ENCODE results near the gene LYZL4. TPM values are rescaled to one million over a fixed set of nuclear protein-coding genes. Genes with fewer than 3 reads are reported as not detected.

Gene LYZL4
- total RNA-seq, 3 donors from 2014 or later, result not detected

DNA sequence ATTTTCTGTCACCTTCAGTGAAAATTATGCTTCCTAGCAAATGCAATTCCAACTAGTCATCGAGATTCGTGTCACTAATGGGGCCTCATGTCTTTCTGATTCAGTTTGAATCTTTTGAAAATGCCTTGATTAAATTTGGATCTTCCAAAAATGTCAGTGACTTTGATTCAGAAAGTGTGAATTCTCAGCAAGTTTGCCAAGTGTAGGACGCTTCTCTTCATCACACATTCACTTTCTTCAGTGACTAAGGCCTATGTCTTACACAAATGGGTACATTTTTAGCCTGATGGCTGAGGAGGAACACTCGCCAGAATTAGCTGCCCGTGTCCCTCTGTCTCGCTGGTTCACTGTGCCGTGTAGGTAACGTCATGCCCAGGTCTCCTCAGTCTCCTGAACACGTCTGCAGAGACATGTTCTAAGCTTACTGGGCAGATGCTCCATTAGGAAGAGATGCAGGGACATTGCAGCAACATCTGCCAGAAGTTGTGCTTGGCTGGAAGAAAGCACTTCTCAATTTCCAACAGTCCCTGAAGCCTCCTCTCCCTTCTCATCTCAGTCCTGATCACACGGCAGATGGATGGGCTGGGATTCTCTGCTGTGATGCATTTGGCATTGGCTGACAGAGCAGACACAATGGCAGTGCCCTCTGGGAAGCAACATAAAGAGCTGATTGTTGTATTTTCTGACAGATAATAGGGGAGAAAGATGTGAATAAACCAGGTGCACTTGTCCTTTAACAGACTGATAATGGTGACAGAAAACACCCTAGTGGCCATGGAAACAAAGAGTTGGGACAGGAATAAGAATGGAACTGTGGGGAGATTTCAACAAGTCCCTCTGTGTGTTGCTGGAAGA is 29.1 kb upstream of the LYZL4 start:
- H3K4me1 Mint-ChIP-seq (ENCODE audit: low read depth), result no peaks in the 10 kb centered on the region
- H3K36me3 Mint-ChIP-seq (ENCODE audit: insufficient read depth), result no peaks in the 10 kb centered on the region
- H3K9me3 Mint-ChIP-seq, result no peaks in the 10 kb centered on the region
- no peak overlapping the region for H3K4me3 Mint-ChIP-seq
- peaks cover 3% of the 10 kb centered on the region for H3K27me3 Mint-ChIP-seq (ENCODE audit: low read depth)
- ATAC-seq (no peak), DNase-seq (no peak)

DNA sequence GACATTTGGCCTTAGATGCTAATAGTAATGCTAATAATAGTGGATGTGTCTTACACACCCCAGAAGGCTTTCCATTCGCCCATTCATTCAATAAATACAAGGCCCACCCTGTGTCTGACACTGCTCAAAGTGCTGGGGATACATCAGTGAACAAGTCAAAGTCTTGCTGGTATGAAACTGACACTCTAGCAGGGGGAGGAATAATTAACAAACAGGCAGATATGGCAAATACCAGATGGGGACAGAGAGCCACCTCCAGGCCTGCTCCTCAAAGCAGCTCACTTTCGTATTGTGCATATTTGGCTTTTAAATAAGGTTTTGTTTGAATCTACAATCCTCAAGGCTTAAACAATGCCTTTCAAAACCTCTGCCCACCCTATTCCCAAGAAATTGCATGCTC is 28.3 kb upstream of the LYZL4 start:
- H3K9me3 Mint-ChIP-seq, result no peaks in the 10 kb centered on the region
- no peak for ATAC-seq
- no peak overlapping the region for H3K4me3 Mint-ChIP-seq
- no peak for DNase-seq
- peaks cover 3% of the 10 kb centered on the region for H3K27me3 Mint-ChIP-seq (ENCODE audit: low read depth)
- H3K36me3 Mint-ChIP-seq (ENCODE audit: insufficient read depth), result no peaks in the 10 kb centered on the region
- H3K4me1 Mint-ChIP-seq (ENCODE audit: low read depth), result no peaks in the 10 kb centered on the region

DNA sequence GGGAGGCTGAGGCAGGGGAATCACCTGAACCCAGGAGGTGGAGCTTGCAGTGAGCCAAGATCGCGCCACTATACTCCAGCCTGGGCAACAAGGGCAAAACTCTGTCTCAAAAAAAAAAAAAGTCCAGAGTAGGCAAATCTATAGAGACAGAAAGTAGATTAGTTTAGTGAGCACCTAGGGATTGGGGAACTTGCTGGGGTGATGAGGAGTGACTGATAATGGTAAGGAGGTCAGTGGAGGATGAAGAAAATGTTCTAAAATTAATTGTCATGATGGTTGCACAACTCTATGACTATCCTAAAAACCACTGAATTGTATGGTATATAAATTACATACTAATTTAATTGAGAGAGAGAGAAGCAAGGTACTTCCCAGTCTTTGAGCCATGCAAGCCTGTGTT is 27.8 kb upstream of the LYZL4 start:
- ATAC-seq (no peak), DNase-seq (no peak)
- Mint-ChIP-seq H3K4me3 (no peak overlapping the region), H3K4me1 (ENCODE audit: low read depth) (no peaks in the 10 kb centered on the region), H3K9me3 (no peaks in the 10 kb centered on the region), H3K36me3 (ENCODE audit: insufficient read depth) (no peaks in the 10 kb centered on the region), H3K27me3 (ENCODE audit: low read depth) (peaks cover 3% of the 10 kb centered on the region)

DNA sequence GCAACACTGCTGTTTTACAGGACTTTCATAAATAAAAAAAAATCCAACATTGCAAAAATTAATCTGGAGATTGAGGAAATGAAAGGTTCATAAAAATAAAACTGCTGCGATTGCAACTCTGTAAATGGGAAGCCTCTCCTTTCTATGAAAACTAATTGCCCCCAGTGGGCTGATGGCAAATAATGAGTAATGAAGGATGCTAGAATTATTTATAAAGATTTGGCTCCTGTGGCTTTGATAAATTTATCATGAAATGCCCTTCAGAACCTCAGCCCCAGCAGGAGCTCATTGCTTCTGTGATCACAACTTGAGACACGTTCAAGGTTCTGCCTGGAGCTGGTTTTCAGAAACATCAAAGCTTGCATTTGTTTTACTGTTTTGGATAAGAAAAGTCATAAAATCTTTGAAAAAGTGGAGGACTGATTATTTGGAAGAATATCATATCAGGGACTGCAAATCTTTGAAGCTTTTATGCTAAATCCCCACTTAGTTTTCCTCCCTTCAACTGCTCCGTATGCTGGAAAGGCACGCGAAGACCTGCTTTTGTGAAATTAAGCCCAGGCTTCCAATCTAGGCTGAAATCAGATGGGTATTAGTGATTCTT is 24.5 kb upstream of the LYZL4 start:
- peaks cover 10% of the 10 kb centered on the region for H3K27me3 Mint-ChIP-seq (ENCODE audit: low read depth)
- H3K36me3 Mint-ChIP-seq (ENCODE audit: insufficient read depth), result peaks cover 3% of the 10 kb centered on the region
- H3K4me1 Mint-ChIP-seq (ENCODE audit: low read depth), result no peaks in the 10 kb centered on the region
- no peak overlapping the region for H3K4me3 Mint-ChIP-seq
- H3K9me3 Mint-ChIP-seq, result peaks cover 13% of the 10 kb centered on the region
- no peak for ATAC-seq
- no peak for DNase-seq

DNA sequence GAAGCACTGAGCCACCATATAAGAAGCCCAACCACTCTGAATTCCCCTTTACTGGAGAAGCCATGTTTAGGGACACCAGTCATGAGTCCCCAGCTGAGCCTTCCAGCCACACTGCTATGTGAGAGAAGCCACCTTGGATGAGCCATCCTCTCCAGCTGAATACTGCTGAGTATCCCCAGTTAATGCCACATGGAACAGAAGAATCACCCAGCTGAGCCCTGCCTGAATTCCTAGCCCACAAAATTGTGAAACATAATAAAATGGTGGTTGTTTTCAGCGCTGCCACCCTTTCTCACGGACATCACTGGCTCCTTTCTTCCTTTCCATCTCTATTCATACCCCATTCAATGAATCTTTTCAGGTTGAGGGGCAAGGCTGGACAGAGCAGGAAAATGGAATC is 22.1 kb upstream of the LYZL4 start:
- no peak for ATAC-seq

DNA sequence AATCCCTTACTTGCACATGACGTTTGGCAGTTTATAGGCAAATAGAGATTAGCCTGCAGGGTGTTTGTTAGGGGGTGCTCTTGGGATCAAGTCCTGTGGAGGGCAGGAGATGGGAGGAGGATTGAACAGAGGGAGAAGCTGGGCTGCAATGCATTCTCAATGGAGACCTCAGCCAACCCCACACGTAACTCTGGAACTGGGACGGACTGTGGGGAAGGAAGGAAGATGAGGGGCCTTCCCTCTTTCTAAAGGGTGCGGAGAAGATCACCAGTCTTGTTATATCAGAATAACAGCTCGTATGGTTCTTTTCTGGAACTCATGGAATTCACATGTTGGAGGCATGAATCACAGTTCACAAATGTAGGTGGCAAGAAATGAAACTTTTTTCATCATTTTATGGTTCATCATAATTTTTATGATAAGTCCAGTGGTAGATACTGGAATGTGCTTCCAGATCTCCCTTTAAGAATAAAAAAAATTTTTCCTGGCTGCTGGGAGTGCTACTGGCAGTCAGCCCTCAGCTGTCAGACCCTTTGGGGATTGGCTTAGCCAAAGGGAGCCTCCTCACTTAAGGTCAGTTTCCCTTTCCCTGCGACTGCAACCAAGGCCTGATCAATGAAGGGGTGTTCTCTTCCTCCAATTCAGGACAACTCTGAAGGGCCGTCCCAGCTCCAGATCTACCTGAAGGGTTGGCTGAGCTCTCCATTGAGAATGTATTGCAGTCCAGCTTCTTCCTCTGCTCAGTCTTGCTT is 20.5 kb upstream of the LYZL4 start:
- Mint-ChIP-seq H3K4me1 (ENCODE audit: low read depth) (no peaks in the 10 kb centered on the region), H3K4me3 (no peak overlapping the region), H3K9me3 (peaks cover 13% of the 10 kb centered on the region), H3K27me3 (ENCODE audit: low read depth) (peaks cover 16% of the 10 kb centered on the region), H3K36me3 (ENCODE audit: insufficient read depth) (peaks cover 3% of the 10 kb centered on the region)
- ATAC-seq (no peak), DNase-seq (no peak)

More for the DNA sequence above, 22.1 kb upstream of the LYZL4 start:
- Mint-ChIP-seq H3K4me3 (no peak overlapping the region), H3K27me3 (ENCODE audit: low read depth) (peaks cover 13% of the 10 kb centered on the region), H3K9me3 (peaks cover 13% of the 10 kb centered on the region), H3K36me3 (ENCODE audit: insufficient read depth) (peaks cover 3% of the 10 kb centered on the region), H3K4me1 (ENCODE audit: low read depth) (no peaks in the 10 kb centered on the region)
- DNase-seq, result no peak

DNA sequence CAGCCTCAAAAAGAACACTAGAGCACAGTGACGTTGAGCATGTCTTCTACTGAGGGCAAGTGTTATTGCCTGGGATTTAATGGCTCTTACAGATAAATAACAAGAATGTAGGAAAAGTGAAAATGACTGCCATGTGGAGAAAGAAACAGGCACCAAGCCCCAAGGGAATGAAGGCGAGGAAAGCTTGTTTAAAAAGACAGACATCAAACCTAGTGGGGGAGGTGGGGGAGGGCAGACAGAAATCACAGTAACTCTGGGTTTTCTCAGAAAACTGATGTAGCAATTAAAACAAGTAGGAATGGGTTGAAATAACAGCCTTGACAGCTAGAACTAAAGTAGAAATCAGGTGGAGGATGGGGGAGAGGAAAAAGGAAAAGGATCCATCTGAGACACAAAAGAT is 18.4 kb upstream of the LYZL4 start:
- Mint-ChIP-seq H3K4me1 (ENCODE audit: low read depth) (no peaks in the 10 kb centered on the region), H3K4me3 (no peak overlapping the region), H3K9me3 (peaks cover 13% of the 10 kb centered on the region), H3K36me3 (ENCODE audit: insufficient read depth) (peaks cover 3% of the 10 kb centered on the region), H3K27me3 (ENCODE audit: low read depth) (peaks cover 18% of the 10 kb centered on the region)
- DNase-seq, result no peak
- no peak for ATAC-seq

DNA sequence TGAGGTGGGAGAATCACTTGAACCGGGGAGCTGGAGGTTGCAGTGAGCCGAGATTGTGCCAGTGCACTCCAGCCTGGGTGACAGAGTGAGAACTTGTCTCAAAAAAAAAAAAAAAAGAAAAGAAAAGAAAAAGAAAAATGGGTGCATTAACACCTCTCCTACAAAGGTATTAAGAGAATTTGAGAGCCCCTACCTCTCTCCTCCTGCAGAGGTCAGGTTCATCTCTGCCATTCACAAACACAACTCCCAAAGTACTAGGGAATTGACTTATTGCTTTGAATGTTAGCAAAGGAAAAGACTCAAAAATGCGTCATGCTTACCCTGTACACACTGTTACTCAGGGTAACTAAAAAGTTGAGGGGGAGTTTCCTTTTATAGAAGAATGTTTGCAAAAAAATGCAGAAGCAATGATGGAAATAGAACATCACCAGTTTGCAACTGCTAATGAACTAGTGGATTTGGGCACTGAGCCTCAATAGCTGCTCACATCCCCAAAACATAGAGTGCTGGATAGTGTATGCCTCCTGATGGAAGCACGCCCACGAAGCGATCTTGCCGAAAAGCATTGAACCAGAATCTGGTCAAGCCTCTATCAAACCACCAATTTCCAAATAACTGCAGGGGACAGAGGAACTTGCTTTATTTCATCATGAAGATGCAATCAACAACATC is 15.5 kb upstream of the LYZL4 start:
- Mint-ChIP-seq H3K9me3 (no peaks in the 10 kb centered on the region), H3K4me3 (no peak overlapping the region), H3K36me3 (ENCODE audit: insufficient read depth) (no peaks in the 10 kb centered on the region), H3K27me3 (ENCODE audit: low read depth) (peaks cover 11% of the 10 kb centered on the region), H3K4me1 (ENCODE audit: low read depth) (no peaks in the 10 kb centered on the region)
- ATAC-seq (no peak), DNase-seq (no peak)

DNA sequence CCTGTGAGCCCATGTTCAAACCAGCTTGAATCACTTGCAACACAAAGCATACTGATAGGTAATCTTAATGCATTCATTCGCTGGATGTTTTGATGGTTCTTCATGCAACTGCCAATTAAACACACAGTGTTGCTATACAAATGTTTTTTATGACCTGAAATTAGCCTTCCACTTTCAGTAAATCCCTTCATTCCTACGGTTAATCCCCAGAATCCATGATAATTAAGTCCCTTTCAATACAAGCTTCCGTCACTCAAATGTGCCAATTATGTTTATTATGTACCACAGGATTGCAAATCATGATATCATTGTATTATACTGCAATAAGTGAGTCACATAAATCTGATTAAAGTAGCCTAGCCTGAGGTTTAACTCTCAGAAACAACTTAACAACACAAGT is 14.5 kb upstream of the LYZL4 start:
- DNase-seq (no peak), ATAC-seq (no peak)
- H3K9me3 Mint-ChIP-seq, result no peaks in the 10 kb centered on the region
- H3K4me3 Mint-ChIP-seq, result no peak overlapping the region
- H3K27me3 Mint-ChIP-seq (ENCODE audit: low read depth), result peaks cover 9% of the 10 kb centered on the region
- no peaks in the 10 kb centered on the region for H3K36me3 Mint-ChIP-seq (ENCODE audit: insufficient read depth)
- H3K4me1 Mint-ChIP-seq (ENCODE audit: low read depth), result no peaks in the 10 kb centered on the region

DNA sequence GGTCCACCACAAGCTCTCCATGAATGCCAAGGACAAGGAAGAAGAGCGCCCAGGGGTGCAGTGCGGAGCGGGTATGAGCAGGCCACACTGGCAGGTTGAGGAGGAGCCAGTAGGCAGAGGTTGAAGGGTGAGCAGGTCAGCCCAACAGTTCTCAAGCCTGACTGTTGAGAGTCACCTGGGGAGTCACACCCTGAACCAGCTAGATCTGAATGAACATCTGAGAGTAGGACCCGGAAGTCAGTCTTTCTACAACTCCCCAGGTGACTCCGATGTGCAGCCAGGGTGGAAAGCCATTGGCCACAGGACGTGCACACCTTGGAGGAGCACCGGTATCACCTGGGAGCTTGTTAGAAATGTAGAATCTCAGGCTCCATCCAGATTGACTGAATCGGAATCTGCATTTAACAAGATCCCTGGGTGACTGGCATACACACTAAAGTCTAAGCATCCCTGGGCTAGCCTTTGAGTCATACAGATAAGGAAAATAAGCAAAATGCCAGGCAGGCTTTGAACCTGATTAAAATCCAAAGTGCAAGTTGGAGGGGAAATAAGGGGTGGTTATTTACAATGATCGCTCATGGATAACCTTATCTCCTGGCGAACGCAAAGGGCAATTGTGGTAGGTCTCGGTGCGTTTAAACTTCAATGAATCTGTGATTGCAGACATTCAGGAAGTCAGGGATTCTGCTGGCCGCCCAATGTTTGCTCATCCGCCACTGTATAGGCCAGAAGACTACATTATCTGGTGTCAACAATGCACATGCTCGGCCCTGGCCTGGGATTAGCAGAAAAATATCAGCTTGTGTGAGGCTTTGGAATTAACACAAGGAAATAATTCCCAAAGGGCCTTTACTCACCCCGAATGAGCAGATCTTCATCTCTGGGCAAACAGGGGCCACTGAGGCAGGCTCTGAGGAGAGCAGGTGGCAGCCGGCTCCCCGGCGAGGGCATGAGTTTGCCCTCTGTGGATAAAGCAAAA is 11.7 kb upstream of the LYZL4 start:
- H3K4me3 Mint-ChIP-seq, result no peak overlapping the region
- ATAC-seq (no peak), DNase-seq (no peak)
- H3K27me3 Mint-ChIP-seq (ENCODE audit: low read depth), result peaks cover 2% of the 10 kb centered on the region
- no peaks in the 10 kb centered on the region for H3K36me3 Mint-ChIP-seq (ENCODE audit: insufficient read depth)
- H3K9me3 Mint-ChIP-seq, result no peaks in the 10 kb centered on the region
- H3K4me1 Mint-ChIP-seq (ENCODE audit: low read depth), result no peaks in the 10 kb centered on the region

DNA sequence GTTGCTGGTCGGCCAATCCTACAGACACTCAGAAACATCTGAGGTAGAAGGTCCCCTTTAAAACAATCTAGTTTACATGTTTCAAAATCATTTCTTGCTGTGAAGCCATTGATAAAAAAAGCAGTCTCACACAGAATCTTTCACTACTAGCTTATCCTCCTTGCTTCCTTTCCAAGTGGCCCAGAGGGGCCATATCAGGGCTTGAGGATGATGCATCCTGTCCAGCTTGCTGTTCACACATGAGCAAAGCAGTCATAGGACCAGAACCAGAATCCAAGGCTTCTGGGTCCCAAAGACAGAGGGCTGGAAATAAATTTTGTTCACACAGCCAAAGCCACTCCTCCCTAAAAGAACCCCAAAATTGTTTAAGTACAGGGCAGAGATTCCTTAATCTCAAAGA is 9.2 kb upstream of the LYZL4 start:
- no peak for DNase-seq
- Mint-ChIP-seq H3K4me1 (ENCODE audit: low read depth) (no peaks in the 10 kb centered on the region), H3K36me3 (ENCODE audit: insufficient read depth) (no peaks in the 10 kb centered on the region), H3K9me3 (no peaks in the 10 kb centered on the region), H3K4me3 (no peak overlapping the region), H3K27me3 (ENCODE audit: low read depth) (peaks cover 8% of the 10 kb centered on the region)
- no peak for ATAC-seq

DNA sequence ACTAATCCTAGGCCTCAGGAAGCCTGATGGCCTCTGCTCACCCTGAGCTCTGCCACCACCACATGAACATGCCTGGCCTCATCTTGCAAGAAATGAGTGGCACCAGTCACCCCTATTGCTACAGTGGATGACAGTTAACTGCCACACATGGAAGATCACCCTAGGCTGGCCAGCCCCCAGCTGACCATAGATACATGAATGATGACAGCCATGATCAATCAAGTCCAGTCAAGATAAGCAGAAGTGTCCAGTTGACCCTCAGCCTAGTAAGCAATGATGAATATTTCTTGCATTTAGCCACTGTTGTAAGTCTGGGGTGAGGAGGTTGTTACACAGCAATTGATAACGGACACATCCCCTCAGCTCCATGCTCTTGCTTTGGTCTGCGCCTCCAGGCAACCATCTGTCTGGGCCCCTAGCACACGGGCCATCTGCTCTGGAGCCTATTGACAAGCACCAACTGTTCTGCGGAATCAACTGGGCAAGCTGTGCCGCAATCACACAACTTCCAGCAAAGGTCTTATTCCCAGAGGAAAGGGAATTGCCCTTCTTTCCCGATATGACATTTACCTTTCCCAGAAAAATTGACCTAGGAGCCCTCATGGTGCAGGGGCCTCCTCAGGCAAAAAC is 2.2 kb upstream of the LYZL4 start:
- no peaks in the 10 kb centered on the region for H3K9me3 Mint-ChIP-seq

DNA sequence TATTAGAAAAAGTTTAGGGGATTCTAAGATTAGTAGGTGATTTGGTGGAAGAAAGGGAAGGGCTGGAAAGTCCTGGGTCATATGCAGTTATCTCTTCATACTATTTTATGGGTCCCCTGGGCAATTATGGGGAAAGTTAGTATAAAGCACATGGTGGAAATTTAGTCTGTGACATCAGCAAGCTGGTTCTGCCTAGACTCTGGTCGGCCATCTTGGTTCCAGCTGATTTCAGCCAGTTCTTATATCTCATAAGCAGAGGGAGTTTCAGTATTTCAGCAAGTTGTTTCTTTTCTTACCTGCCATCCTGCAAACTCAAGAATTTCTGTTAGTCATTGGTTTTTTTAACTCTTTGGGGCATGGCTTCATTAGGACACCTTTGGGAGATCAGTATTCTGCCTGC is 1.0 kb upstream of the LYZL4 start:
- H3K4me1 Mint-ChIP-seq (ENCODE audit: low read depth), result no peaks in the 10 kb centered on the region
- peaks cover 6% of the 10 kb centered on the region for H3K27me3 Mint-ChIP-seq (ENCODE audit: low read depth)
- H3K4me3 Mint-ChIP-seq, result no peak overlapping the region
- H3K9me3 Mint-ChIP-seq, result no peaks in the 10 kb centered on the region
- no peaks in the 10 kb centered on the region for H3K36me3 Mint-ChIP-seq (ENCODE audit: insufficient read depth)
- no peak for ATAC-seq
- no peak for DNase-seq

More for the DNA sequence above, 2.2 kb upstream of the LYZL4 start:
- ATAC-seq (no peak), DNase-seq (no peak)
- Mint-ChIP-seq H3K4me1 (ENCODE audit: low read depth) (no peaks in the 10 kb centered on the region), H3K27me3 (ENCODE audit: low read depth) (peaks cover 6% of the 10 kb centered on the region), H3K4me3 (no peak overlapping the region), H3K36me3 (ENCODE audit: insufficient read depth) (no peaks in the 10 kb centered on the region)

Data from activated T-cell treated with anti-CD3 and anti-CD28 coated beads, Interleukin-2, amount 50 U/mL, for 4 hours (primary cell).